ENCODE results near the gene MYO9B.

MYO9B gene

GRCh38 chr19:17123041-17123440 lies 47.5 kb downstream of the MYO9B start:
- no peak for TF ChIP-seq SIN3A (IDR thresholded peaks at IDR 0.05; ENCODE audit: borderline replicate concordance, insufficient read depth, low read length)
- TF ChIP-seq POLR2AphosphoS5 (IDR thresholded peaks at IDR 0.05; ENCODE audit: low read depth, low read length) = no peak
- no peak for TF ChIP-seq REST (IDR thresholded peaks at IDR 0.05; ENCODE audit: insufficient read depth in 1 of 2, low read depth in 2 of 2, low read length in 2 of 2)
- TF ChIP-seq TAF1 (IDR thresholded peaks at IDR 0.05; ENCODE audit: borderline replicate concordance, insufficient read depth, low read length) = no peak
- no peak for TF ChIP-seq FOXP2 (optimal IDR thresholded peaks at IDR 0.05; ENCODE audit: borderline replicate concordance, extremely low read depth, extremely low read length, insufficient read depth)

GRCh38 chr19:17124025-17124424 lies 48.4 kb downstream of the MYO9B start:
- no peak for TF ChIP-seq TAF1 (IDR thresholded peaks at IDR 0.05; ENCODE audit: borderline replicate concordance, insufficient read depth, low read length)
- no peak for TF ChIP-seq REST (IDR thresholded peaks at IDR 0.05; ENCODE audit: insufficient read depth in 1 of 2, low read depth in 2 of 2, low read length in 2 of 2)
- TF ChIP-seq SIN3A (IDR thresholded peaks at IDR 0.05; ENCODE audit: borderline replicate concordance, insufficient read depth, low read length) = no peak
- no peak for TF ChIP-seq POLR2AphosphoS5 (IDR thresholded peaks at IDR 0.05; ENCODE audit: low read depth, low read length)
- TF ChIP-seq FOXP2 (optimal IDR thresholded peaks at IDR 0.05; ENCODE audit: borderline replicate concordance, extremely low read depth, extremely low read length, insufficient read depth) = no peak

GRCh38 chr19:17125062-17125727 lies 49.6 kb downstream of the MYO9B start:
- no peak for TF ChIP-seq SIN3A (IDR thresholded peaks at IDR 0.05; ENCODE audit: borderline replicate concordance, insufficient read depth, low read length)
- TF ChIP-seq POLR2AphosphoS5 (IDR thresholded peaks at IDR 0.05; ENCODE audit: low read depth, low read length) = no peak
- TF ChIP-seq TAF1 (IDR thresholded peaks at IDR 0.05; ENCODE audit: borderline replicate concordance, insufficient read depth, low read length) = no peak
- no peak for TF ChIP-seq REST (IDR thresholded peaks at IDR 0.05; ENCODE audit: insufficient read depth in 1 of 2, low read depth in 2 of 2, low read length in 2 of 2)
- no peak for TF ChIP-seq FOXP2 (optimal IDR thresholded peaks at IDR 0.05; ENCODE audit: borderline replicate concordance, extremely low read depth, extremely low read length, insufficient read depth)

- TF ChIP-seq REST (IDR thresholded peaks at IDR 0.05; ENCODE audit: insufficient read depth in 1 of 2, low read depth in 2 of 2, low read length in 2 of 2) (no peak), FOXP2 (optimal IDR thresholded peaks at IDR 0.05; ENCODE audit: borderline replicate concordance, extremely low read depth, extremely low read length, insufficient read depth) (no peak), SIN3A (IDR thresholded peaks at IDR 0.05; ENCODE audit: borderline replicate concordance, insufficient read depth, low read length) (no peak), TAF1 (IDR thresholded peaks at IDR 0.05; ENCODE audit: borderline replicate concordance, insufficient read depth, low read length) (no peak), POLR2AphosphoS5 (IDR thresholded peaks at IDR 0.05; ENCODE audit: low read depth, low read length) (no peak)
These were observed 50.4 kb downstream of the MYO9B start for GRCh38 chr19:17125728-17126677.
